HCEC 1CT (cell line): ENCODE measurements around the gene SORCS2.
A peak's percentile ranks its signal among the peaks of the same experiment; 100 is the strongest.

Experiments used
- DNase-seq: peaks from one replicate; pipeline ENCODE4 v3.0.0-alpha.2; 2017

Gene SORCS2

DNA sequence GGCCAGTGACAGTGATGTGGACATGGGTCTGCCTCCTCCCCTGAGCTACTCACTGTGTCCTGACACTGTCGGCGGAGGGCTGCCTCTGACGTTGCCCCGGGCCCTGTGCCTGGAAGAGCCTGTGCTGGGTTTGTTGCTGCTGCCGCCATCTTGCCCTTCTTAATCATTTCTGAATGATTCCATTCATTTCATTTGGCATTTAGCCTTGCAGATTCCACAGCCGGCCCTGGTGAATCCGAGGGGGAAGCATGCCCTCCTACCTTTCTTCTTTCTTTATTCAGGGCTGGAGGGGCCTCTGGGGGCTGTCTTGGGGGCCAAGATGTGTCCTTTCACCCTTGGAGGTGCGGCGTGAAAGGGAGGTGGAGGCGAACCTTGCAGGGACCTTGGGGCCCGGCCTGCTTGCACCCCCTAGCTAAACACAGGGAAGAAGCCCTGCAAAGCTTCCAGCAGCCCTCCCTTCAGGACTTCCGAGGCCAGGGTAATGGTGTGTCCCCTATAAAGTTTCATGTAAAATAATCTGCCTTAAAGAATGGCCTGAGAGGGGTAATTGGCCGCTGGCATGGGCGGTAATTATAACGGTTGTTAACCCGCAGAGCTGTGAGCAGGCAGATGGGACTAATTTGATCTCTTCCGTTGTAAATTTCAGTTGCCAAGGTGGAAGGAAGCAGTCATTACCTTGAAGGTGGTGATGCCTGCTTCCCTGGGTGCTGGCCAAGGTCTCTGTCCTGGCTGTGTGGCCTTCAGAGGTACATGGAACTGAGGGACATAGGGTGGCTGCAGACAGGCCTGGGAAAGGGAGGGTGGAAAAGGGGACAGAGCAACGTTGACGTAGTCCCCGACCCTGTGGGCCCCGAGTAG, 150.1 kb downstream of the SORCS2 start:
- DNase-seq: no peak

- DNase-seq: no peak
These were observed 150.8 kb downstream of the SORCS2 start for GRCh38 chr4:7343081-7343655.

GRCh38 chr4:7343950-7344349, 151.6 kb downstream of the SORCS2 start:
- no peak for DNase-seq

GRCh38 chr4:7344636-7345155, 152.4 kb downstream of the SORCS2 start:
- DNase-seq: no peak

DNA sequence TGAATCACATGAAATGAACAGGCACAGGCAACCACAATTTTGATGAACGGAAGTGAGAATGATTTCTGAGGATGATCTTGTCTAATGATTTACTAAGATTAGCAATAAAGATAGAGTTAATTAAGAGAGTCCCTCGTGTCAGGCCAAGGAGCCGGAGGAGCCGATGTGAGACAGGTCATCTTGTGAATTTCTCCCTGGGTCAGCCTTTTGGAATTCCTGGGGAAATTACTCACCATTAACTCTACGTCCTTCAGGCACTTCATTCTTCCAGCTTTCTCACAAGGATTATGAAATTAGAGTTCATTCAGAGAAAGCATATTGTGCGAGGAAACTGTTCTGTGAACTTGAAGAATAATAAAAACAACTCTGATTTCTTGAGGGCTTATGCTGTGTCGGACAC, 155.6 kb downstream of the SORCS2 start:
- no peak for DNase-seq

DNA sequence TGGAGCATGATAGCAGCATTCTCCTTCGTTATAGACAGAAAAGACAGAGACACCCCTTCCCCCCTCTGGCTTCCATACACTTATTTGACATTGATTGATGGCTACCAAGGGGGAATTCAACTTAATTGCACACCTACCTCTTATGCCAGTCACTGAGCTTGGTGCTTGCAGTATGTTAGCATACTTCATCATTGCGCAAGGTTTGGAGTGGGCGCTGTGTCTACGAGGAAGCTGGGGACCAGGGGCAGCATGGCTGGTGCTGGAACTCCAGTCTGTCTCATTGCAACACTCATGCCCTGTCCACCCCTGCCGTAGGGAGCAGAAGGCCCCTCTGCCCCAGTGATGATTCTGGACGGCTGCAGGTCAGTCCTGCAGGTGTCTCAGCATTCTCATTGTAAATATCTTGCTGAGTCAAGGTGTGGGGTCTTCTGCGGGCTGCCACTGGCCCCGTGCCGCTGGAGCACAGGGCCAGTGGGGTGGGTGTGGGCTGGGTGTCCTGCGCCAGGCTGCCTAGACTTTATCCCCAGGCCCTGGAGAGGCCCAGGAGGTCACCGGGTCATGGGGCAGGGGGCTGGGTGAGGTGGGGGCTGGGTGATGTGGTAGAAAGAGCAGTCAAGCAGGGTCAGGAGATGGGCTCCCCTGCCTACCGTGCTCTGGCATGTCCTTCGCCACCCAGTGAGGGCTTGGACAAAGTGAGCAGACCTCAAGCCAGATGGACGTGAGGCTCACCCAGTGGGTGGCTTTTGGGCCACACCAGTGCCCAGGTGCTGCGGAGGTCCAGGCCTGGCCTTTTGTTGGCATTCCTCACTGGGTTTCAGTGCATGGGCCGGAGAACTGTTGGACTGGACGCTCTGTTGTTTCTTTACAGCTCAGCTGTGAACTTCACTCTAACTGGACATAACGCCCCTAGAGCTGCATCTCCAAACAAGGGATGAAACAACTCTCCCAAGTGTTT, 156.9 kb downstream of the SORCS2 start:
- no peak for DNase-seq

GRCh38 chr4:7350396-7350795, 158.1 kb downstream of the SORCS2 start:
- no peak for DNase-seq

- no peak for DNase-seq
These were observed 158.7 kb downstream of the SORCS2 start for GRCh38 chr4:7351014-7351413.

GRCh38 chr4:7352486-7352885, 160.1 kb downstream of the SORCS2 start:
- DNase-seq: no peak

DNA sequence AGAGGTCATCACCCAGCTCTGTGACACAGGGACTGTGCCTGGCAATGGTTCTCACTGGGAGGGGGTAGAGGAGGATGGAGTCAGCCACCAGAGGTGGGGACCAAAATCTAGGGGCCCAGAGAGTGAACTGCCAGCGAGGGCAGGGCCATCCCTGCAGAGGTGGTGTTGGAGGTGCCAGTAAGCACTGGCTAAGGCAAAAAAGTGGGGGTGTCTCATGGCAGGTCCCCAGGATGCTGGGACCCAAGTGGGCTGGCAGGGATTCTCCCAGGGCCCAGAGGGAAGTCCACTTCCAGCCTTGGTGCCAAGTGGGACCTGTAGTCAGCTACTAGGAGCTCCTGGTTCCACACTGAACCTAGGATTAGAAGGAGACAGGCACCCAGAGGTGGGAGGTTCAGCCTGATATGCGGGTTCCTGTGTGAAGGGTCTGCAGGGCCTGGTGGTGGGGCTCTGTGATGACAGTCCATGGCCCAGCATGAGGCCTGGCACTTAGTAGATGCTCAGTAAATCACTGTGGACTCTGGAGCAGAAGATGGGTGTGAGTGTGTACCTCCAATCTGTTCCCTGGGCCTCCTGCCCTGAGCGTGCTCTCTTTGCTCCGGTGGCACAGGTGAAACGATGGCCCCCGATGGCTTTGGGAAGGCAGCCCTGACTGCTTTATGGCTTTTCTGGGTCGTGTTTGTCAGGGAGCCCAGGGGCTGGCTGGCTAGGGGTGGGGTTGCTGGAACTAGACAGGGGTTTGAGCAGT, 160.9 kb downstream of the SORCS2 start:
- DNase-seq: no peak

- no peak for DNase-seq
These were observed 161.7 kb downstream of the SORCS2 start for GRCh38 chr4:7353846-7354610.

GRCh38 chr4:7354927-7355326, 162.6 kb downstream of the SORCS2 start:
- no peak for DNase-seq

GRCh38 chr4:7355795-7356194, 163.5 kb downstream of the SORCS2 start:
- DNase-seq: no peak

GRCh38 chr4:7356667-7357310, 164.5 kb downstream of the SORCS2 start:
- no peak for DNase-seq

DNA sequence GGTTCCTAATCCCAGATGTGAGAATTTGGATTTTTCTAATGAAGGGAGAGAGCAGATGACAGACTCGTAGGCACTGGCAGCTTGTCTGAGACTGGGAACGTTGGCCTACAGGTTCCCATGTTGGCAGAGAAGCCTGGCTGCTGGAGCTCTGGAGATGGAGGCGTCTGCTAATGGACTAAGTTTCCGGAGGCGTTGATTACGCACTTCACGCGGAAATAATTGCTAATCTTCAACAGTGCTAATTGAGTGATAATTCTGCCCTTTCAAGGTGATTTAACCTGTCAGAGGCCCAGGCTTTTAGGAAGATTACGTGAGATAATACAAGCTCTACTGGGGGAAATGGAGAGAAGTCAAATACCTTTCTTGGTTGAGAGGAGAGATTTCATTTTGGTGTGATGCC, 165.0 kb downstream of the SORCS2 start:
- DNase-seq: no peak

DNA sequence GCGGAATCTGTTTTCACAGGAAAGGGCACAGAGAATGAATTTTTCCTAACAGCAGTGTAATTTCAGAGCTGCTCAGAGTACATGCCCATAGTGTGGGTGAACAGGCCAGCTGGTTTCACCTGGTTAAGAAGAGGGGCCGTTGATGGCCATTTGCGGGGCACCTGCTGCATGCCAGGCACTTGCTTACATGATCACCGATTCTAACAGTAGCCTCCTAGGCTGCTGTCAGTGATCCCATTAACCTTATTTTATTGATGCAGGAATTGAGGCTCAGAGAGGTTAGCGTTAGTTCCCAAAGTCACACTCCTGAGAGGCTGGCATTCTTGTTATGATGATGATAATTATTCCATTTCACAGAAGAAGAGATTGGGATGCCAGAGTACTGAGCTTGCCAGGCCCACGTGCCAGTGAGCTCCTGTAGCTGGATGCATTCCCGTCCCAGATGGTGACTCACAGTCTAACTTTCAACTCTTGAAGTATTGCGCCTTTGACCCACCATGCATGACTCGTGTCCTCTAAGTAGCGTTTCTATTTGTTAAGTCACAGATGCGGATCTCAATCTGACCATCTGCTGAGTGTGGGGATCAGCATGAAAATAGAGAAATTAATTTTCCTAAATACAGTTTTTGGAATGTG, 165.9 kb downstream of the SORCS2 start:
- DNase-seq: peak; percentile 59

DNA sequence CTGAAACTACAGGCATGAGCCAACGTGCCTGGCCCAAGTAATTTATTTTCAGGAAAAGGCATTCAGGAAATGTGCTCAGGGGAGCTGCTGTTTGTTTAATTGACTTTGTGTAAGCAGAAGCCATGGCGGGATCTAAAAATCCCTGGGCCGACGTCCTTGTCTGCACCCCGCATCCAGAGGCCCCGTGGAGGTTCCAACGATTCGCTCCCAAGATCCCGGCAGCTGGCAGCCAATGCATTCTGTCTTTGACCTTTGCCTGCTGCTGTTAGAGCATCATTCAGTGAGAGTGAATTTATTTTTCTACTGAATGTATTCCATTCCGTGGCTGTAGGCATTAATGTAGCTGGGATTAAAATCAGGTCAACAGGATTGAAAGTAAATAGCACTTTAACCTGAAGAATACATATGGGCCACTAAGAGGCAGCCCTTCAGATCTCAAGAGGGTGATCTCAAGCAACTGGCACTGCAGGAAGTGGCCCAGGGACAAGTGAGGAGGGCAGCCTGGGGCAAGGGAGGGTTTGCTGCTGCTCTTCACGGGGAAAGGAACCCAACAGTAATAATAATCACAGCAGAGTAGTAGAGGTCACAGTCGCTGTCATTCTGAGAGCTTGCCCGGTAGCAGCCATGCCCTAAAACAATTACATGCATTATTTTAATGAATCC, 167.2 kb downstream of the SORCS2 start:
- no peak for DNase-seq

GRCh38 chr4:7360806-7361205, 168.5 kb downstream of the SORCS2 start:
- DNase-seq: no peak

- DNase-seq: no peak
These were observed 169.1 kb downstream of the SORCS2 start for GRCh38 chr4:7361280-7361895.

GRCh38 chr4:7362341-7362740, 170.0 kb downstream of the SORCS2 start:
- DNase-seq: no peak
